Natural killer cell (primary cell): Measurements from ENCODE around the gene ABHD16A. TPM values are rescaled to one million over a fixed set of nuclear protein-coding genes. Genes with fewer than 3 reads are reported as not detected.

Experiments used
- ATAC-seq, 3 donors: fragments of 150-1000 bp in 2 of 3; fragments of 200-7000 bp in 1 of 3; cut with Tn5 transposase; 1 replicate in 1 of 3; 2 replicates in 2 of 3; pipeline ENCODE4 v1.10.0; 2021; ENCODE audit warnings: mild to moderate bottlenecking in 2 of 3, moderate library complexity in 2 of 3
- DNase-seq, 2 donors: peaks; one replicate each; pipeline versions ENCODE4 v3.0.0 to v3.0.0-alpha.2; 2013 to 2021; ENCODE audit warnings: mixed read lengths in 1 of 2
- H3K27ac ChIP-seq: one replicate; pipeline ENCODE4 v1.5.1; 2013; ENCODE audit warnings: mild to moderate bottlenecking, low read length
- H3K27me3 ChIP-seq: one replicate; pipeline ENCODE4 v1.6.1; 2013; ENCODE audit warnings: low read length; ENCODE audit not compliant: control insufficient read depth, insufficient read depth
- H3K36me3 ChIP-seq: one replicate; pipeline ENCODE4 v1.6.1; 2013; ENCODE audit warnings: low read length; ENCODE audit not compliant: control insufficient read depth, insufficient read depth
- H3K4me1 ChIP-seq: one replicate; pipeline ENCODE4 v1.6.1; 2013; ENCODE audit warnings: low read length; ENCODE audit not compliant: control insufficient read depth, insufficient read depth
- H3K4me3 ChIP-seq: one replicate; pipeline ENCODE4 v1.5.1; 2013; ENCODE audit warnings: low read length
- H3K9me3 ChIP-seq: one replicate; pipeline ENCODE4 v1.6.1; 2013; ENCODE audit warnings: low read length; ENCODE audit not compliant: control insufficient read depth, insufficient read depth
- H3K27ac Mint-ChIP-seq, 2 donors: one replicate each; pipeline ENCODE4 v1.8.0; 2022; ENCODE audit warnings: mild to moderate bottlenecking in 2 of 2, mixed read lengths in 2 of 2, moderate library complexity in 1 of 2
- H3K27me3 Mint-ChIP-seq, 2 donors: one replicate each; pipeline ENCODE4 v1.8.0; 2022; ENCODE audit warnings: low read depth in 2 of 2, mixed read lengths in 2 of 2
- H3K36me3 Mint-ChIP-seq: one replicate; pipeline ENCODE4 v1.8.0; 2022; ENCODE audit warnings: mixed read lengths
- H3K4me1 Mint-ChIP-seq, 2 donors: one replicate each; pipeline ENCODE4 v1.8.0; 2022; ENCODE audit warnings: mixed read lengths in 2 of 2
- H3K4me3 Mint-ChIP-seq: one replicate; pipeline ENCODE4 v1.8.0; 2022; ENCODE audit warnings: mild to moderate bottlenecking, moderate library complexity, mixed read lengths
- H3K9me3 Mint-ChIP-seq, 2 donors: one replicate each; pipeline ENCODE4 v1.8.0; 2022; ENCODE audit warnings: mixed read lengths in 2 of 2
- CTCF ChIP-seq: fragments of 200-600 bp; IDR thresholded peaks from one replicate; pipeline ENCODE4 v1.8.0; 2022; ENCODE audit warnings: antibody characterized with exemption
- WGBS: methylation state at CpG from one replicate; pipeline ENCODE4 v1.1.7; 2013; ENCODE audit warnings: missing lambda C conversion rate; ENCODE audit not compliant: insufficient coverage; 5-methylcytosine and 5-hydroxymethylcytosine counted together
- intact Hi-C: fragments of 100-400 bp; cut with micrococcal nuclease; formaldehyde crosslinking; loops from one replicate; pipeline ENCODE4 v1.14.2; 2022
- total RNA-seq, 4 donors: library from RNA; stranded (reverse); fragments of 120-200 nt in 1 of 4; gene quantifications; one replicate each; pipeline versions ENCODE4 v1.2.3 to v1.2.4, GENCODE V29; 2013 to 2022

Gene ABHD16A
- total RNA-seq, 3 donors from 2014 or later (not counting 1 experiment from before 2014, with no cell fraction given) = 92.0 to 97.6 (median 94.2) TPM

- intact Hi-C loops = loop anchor here (1.0 to 10.0 kb wide), 3 partner anchors 8 to 515 kb away; partner anchors contain the start of genes AGPAT1, BAG6 and RNF5
- 32% methylated on average over 13 of the region's 13 CpGs for WGBS
- Histone ChIP-seq H3K27me3 (no peaks in the 10 kb centered on the region), H3K4me3 (peak overlapping the region; percentile 88), H3K9me3 (no peaks in the 10 kb centered on the region), H3K4me1 (peaks cover 69% of the 10 kb centered on the region), H3K36me3 (peaks cover 21% of the 10 kb centered on the region), H3K27ac (peak overlapping the region; percentile 79)
- no peak for TF ChIP-seq CTCF
- ATAC-seq (peak; percentile 9 to 55 (median 24)), DNase-seq (peak in 1 of 2 donors; percentile 58)
- Mint-ChIP-seq H3K27me3 (no peaks in the 10 kb centered on the region), H3K9me3 (no peaks in the 10 kb centered on the region), H3K4me1 (peaks cover 53 to 75% of the 10 kb centered on the region in 2 donors), H3K4me3 (peak overlapping the region; percentile 90), H3K36me3 (no peaks in the 10 kb centered on the region), H3K27ac (peak overlapping the region; percentile 83 to 89)
Observed at GRCh38 chr6:31659649-31660380, 43.3 kb downstream of the ABHD16A start.

DNA sequence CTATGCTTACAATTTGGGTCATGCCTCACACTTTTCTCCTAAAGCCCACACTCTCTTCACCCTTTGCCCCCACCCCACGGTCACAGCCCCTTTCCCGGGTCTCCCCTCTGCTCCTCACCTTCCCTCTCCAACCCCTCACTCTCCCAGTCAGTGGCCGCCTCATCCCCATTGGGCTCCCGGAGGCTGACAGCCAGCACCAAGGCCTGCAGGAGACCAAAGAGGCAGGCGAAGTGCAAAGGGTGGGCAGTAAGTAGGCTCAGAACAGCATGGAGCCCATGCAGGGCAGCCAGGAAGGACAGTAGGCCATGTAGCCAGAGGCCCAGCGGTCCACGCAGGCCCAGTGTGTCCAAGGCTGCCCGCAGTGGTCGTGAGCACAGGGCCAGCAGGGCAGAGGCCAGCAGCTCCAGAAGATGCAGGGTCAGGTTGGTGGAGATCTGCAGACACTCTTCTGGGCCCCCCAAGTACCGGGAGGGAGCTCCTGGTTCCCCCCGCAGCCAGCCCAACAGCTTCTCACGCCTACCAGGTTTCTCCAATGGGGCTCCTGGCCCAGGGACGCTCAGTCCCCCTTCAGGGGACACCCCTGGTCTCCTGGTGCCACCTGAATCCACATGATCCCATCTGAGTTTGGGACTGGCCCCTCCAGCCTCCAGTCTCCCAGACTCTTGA is 44.0 kb downstream of the ABHD16A start:
- H3K36me3 ChIP-seq = peaks cover 21% of the 10 kb centered on the region
- peaks cover 63% of the 10 kb centered on the region for H3K4me1 ChIP-seq
- TF ChIP-seq CTCF = no peak
- no peaks in the 10 kb centered on the region for H3K27me3 ChIP-seq
- DNase-seq (no peak), ATAC-seq (no peak)
- H3K9me3 ChIP-seq = no peaks in the 10 kb centered on the region
- intact Hi-C loops = no loop called here
- H3K4me3 ChIP-seq = peak overlapping the region; percentile 88
- Mint-ChIP-seq H3K9me3 (no peaks in the 10 kb centered on the region), H3K27me3 (no peaks in the 10 kb centered on the region), H3K27ac (peak overlapping the region; percentile 83 to 89), H3K4me3 (peak overlapping the region; percentile 90), H3K36me3 (no peaks in the 10 kb centered on the region), H3K4me1 (peaks cover 46 to 68% of the 10 kb centered on the region in 2 donors)
- peak overlapping the region; percentile 79 for H3K27ac ChIP-seq
- 92% methylated on average over 13 of the region's 13 CpGs for WGBS

GRCh38 chr6:31658158-31658688 is 44.9 kb downstream of the ABHD16A start:
- Mint-ChIP-seq H3K36me3 (no peaks in the 10 kb centered on the region), H3K9me3 (no peaks in the 10 kb centered on the region), H3K27me3 (no peaks in the 10 kb centered on the region), H3K27ac (peak overlapping the region; percentile 83 to 89), H3K4me1 (peaks cover 37 to 60% of the 10 kb centered on the region in 2 donors), H3K4me3 (peak overlapping the region; percentile 65)
- intact Hi-C loops = no loop called here
- H3K27ac ChIP-seq = no peak overlapping the region
- no peak for ATAC-seq
- no peaks in the 10 kb centered on the region for H3K9me3 ChIP-seq
- H3K36me3 ChIP-seq = peaks cover 18% of the 10 kb centered on the region
- DNase-seq = no peak
- H3K4me3 ChIP-seq = no peak overlapping the region
- WGBS = 77% methylated on average over 3 of the region's 4 CpGs
- TF ChIP-seq CTCF = no peak
- peaks cover 63% of the 10 kb centered on the region for H3K4me1 ChIP-seq
- H3K27me3 ChIP-seq = no peaks in the 10 kb centered on the region
